Lung (tissue), 12 donors: ENCODE results near the gene PIK3C3. TPM values are rescaled to one million over a fixed set of nuclear protein-coding genes. Genes with fewer than 3 reads are reported as not detected.

Source experiments
- ATAC-seq: fragments of 200-7000 bp; cut with Tn5 transposase; one replicate; pipeline ENCODE4 v1.9.1; 2020; ENCODE audit warnings: moderate number of reproducible peaks; ENCODE audit not compliant: insufficient read depth, low FRiP score
- DNase-seq, 3 donors: peaks; one replicate each; pipeline ENCODE4 v3.0.0-alpha.2; 2013 to 2017
- H3K27ac ChIP-seq, 2 donors: one replicate each; pipeline ENCODE4 v1.5.1; 2013; ENCODE audit warnings: mild to moderate bottlenecking in 2 of 2, moderate library complexity in 2 of 2, control low read depth in 1 of 2, inconsistent platforms in 1 of 2, low read depth in 1 of 2, low read length in 1 of 2
- H3K27me3 ChIP-seq, 3 donors: one replicate each; pipeline ENCODE4 v1.5.1; 2013; ENCODE audit warnings: low read length in 2 of 3; ENCODE audit not compliant: control insufficient read depth in 3 of 3, insufficient read depth in 3 of 3
- H3K36me3 ChIP-seq, 4 donors: one replicate each; pipeline ENCODE4 v1.5.1; 2013; ENCODE audit warnings: low read length in 4 of 4, mild to moderate bottlenecking in 1 of 4, moderate library complexity in 1 of 4; ENCODE audit not compliant: control insufficient read depth in 4 of 4, insufficient read depth in 4 of 4
- H3K4me1 ChIP-seq, 5 donors: one replicate each; pipeline ENCODE4 v1.5.1; 2013; ENCODE audit warnings: low read length in 5 of 5, mild to moderate bottlenecking in 2 of 5, moderate library complexity in 1 of 5; ENCODE audit not compliant: control insufficient read depth in 5 of 5, insufficient read depth in 5 of 5
- H3K4me3 ChIP-seq: one replicate; pipeline ENCODE4 v1.5.1; 2013; ENCODE audit warnings: mild to moderate bottlenecking, control low read depth, moderate library complexity
- H3K9ac ChIP-seq, 2 donors: one replicate each; pipeline ENCODE4 v1.5.1; 2013; ENCODE audit warnings: low read length in 2 of 2, control low read depth in 1 of 2; ENCODE audit not compliant: insufficient read depth in 1 of 2
- H3K9me3 ChIP-seq, 4 donors: one replicate each; pipeline ENCODE4 v1.5.1; 2013; ENCODE audit warnings: low read length in 3 of 4, mild to moderate bottlenecking in 1 of 4, moderate library complexity in 1 of 4; ENCODE audit not compliant: control insufficient read depth in 4 of 4, insufficient read depth in 3 of 4
- WGBS, 2 donors: extraction: QIAGEN DNeasy Blood & Tissue Kit; methylation state at CpG; one replicate each; pipeline ENCODE4 v1.1.7; 2013; 5-methylcytosine and 5-hydroxymethylcytosine counted together
- polyA plus RNA-seq, 2 donors: library from polyadenylated mRNA; stranded (reverse); fragments of 200-250 nt; gene quantifications; one replicate each; pipeline ENCODE4 v1.2.1, GENCODE V29; 2013
- total RNA-seq, 2 donors: library from RNA; depleted of rRNA in 1 of 2; stranded (reverse); fragments of >200 nt in 1 of 2; gene quantifications; one replicate each; pipeline ENCODE4 v1.2.1, GENCODE V29; 2014 to 2021
- TF ChIP-seq, protein P1 (sequence below): IDR thresholded peaks from 2 replicates; pipeline ENCODE4 v1.5.1; 2012; ENCODE audit warnings: mild to moderate bottlenecking; ENCODE audit errors: control extremely low read depth, extremely low read depth
- donor health status: control.
- donor health status: control.
- donor health status: Bipolar disorder and iron deficiency.
- donor health status: healthy.
- donor health status: DM: yes; HTN: yes; CAD: no.

PIK3C3 gene
- total and polyA plus RNA-seq, 4 donors, result 18.9 to 64.2 (median 36.1) TPM

DNA sequence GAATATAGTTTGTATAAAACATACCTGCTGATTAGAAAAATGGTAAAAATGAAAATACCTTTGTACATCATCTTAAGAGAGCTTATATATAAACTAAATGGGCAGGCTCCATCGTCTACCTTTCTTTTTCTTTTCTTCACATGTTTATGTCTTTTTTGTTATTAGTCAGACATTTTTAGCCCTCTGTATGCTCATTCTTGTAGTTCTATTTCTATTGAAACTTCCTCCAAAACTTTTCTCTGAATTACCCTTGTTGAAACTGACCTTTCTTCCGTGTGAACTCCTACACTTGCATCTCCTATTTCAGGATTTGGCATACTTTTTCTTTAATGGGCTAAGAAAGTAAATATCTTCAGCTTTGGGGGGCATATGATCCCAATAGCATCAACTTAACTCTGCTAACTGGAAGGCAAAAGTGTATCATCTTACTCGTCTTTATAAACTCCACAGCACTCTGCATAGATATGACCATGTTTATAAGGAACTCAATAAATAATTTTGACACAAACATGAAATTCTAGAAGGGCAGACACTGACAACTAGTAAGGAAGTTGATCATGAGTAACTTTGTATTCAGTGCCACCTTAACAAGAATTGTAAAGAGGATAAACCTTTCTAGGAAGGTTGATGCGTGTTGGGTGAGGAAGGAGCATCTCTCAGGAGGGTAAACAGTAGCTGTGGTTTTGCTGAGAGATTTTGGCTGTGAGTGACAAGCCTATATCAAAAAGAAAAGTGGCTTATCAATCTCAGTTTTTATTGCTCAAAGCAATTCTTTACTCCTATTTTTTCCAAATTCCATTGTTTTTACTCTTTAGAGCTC is 127.6 kb downstream of the PIK3C3 start:
- Histone ChIP-seq H3K4me1 (no peaks in the 10 kb centered on the region), H3K27ac (no peak overlapping the region), H3K36me3 (peaks cover 4 to 23% (median 10%) of the 10 kb centered on the region in 4 donors), H3K9ac (no peak overlapping the region), H3K27me3 (no peaks in the 10 kb centered on the region), H3K4me3 (no peak overlapping the region), H3K9me3 (no peaks in the 10 kb centered on the region)
- DNase-seq (no peak), ATAC-seq (no peak)
- 88 to 90% methylated on average over 4 of the region's 4 CpGs for WGBS, 2 donors
- TF ChIP-seq, protein P1, sequence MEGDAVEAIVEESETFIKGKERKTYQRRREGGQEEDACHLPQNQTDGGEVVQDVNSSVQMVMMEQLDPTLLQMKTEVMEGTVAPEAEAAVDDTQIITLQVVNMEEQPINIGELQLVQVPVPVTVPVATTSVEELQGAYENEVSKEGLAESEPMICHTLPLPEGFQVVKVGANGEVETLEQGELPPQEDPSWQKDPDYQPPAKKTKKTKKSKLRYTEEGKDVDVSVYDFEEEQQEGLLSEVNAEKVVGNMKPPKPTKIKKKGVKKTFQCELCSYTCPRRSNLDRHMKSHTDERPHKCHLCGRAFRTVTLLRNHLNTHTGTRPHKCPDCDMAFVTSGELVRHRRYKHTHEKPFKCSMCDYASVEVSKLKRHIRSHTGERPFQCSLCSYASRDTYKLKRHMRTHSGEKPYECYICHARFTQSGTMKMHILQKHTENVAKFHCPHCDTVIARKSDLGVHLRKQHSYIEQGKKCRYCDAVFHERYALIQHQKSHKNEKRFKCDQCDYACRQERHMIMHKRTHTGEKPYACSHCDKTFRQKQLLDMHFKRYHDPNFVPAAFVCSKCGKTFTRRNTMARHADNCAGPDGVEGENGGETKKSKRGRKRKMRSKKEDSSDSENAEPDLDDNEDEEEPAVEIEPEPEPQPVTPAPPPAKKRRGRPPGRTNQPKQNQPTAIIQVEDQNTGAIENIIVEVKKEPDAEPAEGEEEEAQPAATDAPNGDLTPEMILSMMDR, result no peak

DNA sequence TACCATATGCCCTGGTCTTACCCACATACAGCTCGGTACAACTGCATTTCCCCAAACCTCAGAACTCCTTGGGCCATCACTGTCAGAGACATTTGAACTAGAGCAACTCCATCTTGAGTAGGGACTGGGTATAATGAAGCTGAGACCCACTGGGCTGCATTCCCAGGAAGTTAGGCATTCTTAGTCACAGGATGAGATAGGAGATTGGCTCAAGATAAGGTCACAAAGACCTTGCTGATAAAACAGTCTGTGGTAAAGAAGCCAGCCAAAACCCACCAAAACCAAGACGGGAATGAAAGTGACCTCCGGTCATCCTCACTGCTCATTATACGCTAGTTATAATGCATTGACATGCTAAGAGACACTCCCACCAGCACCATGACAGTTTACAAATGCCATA is 131.3 kb downstream of the PIK3C3 start:
- H3K4me1 ChIP-seq, result no peaks in the 10 kb centered on the region
- DNase-seq, result no peak
- no peaks in the 10 kb centered on the region for H3K27me3 ChIP-seq
- ATAC-seq, result no peak
- no peak overlapping the region for H3K27ac ChIP-seq
- TF ChIP-seq, protein P1, result no peak
- peaks cover 0 to 3% (median 0%) of the 10 kb centered on the region in 4 donors for H3K9me3 ChIP-seq
- WGBS, 2 donors, result 80 to 83% methylated on average over 4 of the region's 4 CpGs
- peaks cover 0 to 4% (median 1%) of the 10 kb centered on the region in 4 donors for H3K36me3 ChIP-seq
- H3K9ac ChIP-seq, result no peak overlapping the region
- no peak overlapping the region for H3K4me3 ChIP-seq

DNA sequence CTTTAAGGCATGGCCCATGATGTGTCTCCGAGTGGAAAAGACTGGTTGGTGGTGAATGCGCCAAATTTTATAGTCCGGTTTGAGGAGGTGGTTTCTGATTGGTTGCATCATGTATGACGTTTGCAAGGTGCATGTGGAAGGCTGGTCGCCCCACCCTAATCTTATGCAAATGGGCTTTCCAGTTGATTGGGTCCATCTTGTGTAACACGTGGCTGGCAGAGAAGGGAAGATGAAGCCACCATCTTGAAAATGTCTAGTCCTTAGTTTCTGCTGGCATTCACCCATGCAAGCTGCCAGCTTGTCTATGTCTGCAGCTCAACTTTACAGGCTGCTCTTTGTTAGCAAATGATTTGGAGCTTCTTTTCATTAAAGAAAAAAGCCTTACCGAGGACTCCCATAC is 132.2 kb downstream of the PIK3C3 start:
- no peak overlapping the region for H3K4me3 ChIP-seq
- TF ChIP-seq, protein P1, result no peak
- 93 to 94% methylated on average over 7 of the region's 7 CpGs for WGBS, 2 donors
- H3K36me3 ChIP-seq, result peaks cover 0 to 4% (median under 1%) of the 10 kb centered on the region in 4 donors
- no peaks in the 10 kb centered on the region for H3K4me1 ChIP-seq
- H3K27ac ChIP-seq, result no peak overlapping the region
- ATAC-seq, result no peak
- no peaks in the 10 kb centered on the region for H3K27me3 ChIP-seq
- no peak overlapping the region for H3K9ac ChIP-seq
- H3K9me3 ChIP-seq, result peaks cover 0 to 3% (median 0%) of the 10 kb centered on the region in 4 donors
- DNase-seq, result no peak

- ATAC-seq, result no peak
- no peak overlapping the region for H3K27ac ChIP-seq
- WGBS, 2 donors, result 95 to 97% methylated on average over 4 of the region's 4 CpGs
These were observed 132.8 kb downstream of the PIK3C3 start for GRCh38 chr18:42087876-42088275.

More at GRCh38 chr18:42087876-42088275, 132.8 kb downstream of the PIK3C3 start:
- no peak for DNase-seq
- Histone ChIP-seq H3K4me1 (no peaks in the 10 kb centered on the region), H3K36me3 (no peaks in the 10 kb centered on the region), H3K4me3 (no peak overlapping the region), H3K9me3 (peaks cover 0 to 3% (median 0%) of the 10 kb centered on the region in 4 donors), H3K27me3 (no peaks in the 10 kb centered on the region), H3K9ac (no peak overlapping the region)
- TF ChIP-seq, protein P1, result no peak
